Breast epithelium (tissue), 4 donors: Measurements from ENCODE around the gene GTPBP3. TPM values are rescaled to one million over a fixed set of nuclear protein-coding genes. Genes with fewer than 3 reads are reported as not detected.
"Not testable (repeated sequence)": the region's sequence is repeated elsewhere in the genome, so short reads cannot be mapped to it uniquely, and the experiment has no call there.

Experiments
- DNase-seq, 2 donors: peaks; one replicate each; pipeline ENCODE4 v3.0.0-alpha.2; 2019; ENCODE audit warnings: low spot score in 2 of 2
- H3K27ac ChIP-seq, 2 donors: fragments of 200-600 bp; sonication (generic) in 1 of 2; one replicate each; pipeline ENCODE4 v1.5.1; 2016 to 2019; ENCODE audit warnings: mild to moderate bottlenecking in 1 of 2
- H3K27me3 ChIP-seq, 2 donors: fragments of 200-600 bp; sonication (generic) in 1 of 2; one replicate each; pipeline versions ENCODE4 v1.5.1 to v1.6.0; 2017 to 2019; ENCODE audit warnings: control low read depth in 1 of 2, mild to moderate bottlenecking in 1 of 2
- H3K36me3 ChIP-seq: fragments of 200-600 bp; one replicate; pipeline ENCODE4 v1.5.1; 2019
- H3K4me1 ChIP-seq, 2 donors: fragments of 200-600 bp; sonication (generic); one replicate each; pipeline ENCODE4 v1.5.1; 2016 to 2019; ENCODE audit warnings: control low read depth in 1 of 2
- H3K4me3 ChIP-seq, 3 donors: fragments of 200-600 bp; sonication (generic); 1 replicate in 2 of 3; 2 replicates in 1 of 3; pipeline ENCODE4 v1.5.1; 2016 to 2019; ENCODE audit warnings: mild to moderate bottlenecking in 3 of 3, moderate library complexity in 2 of 3
- H3K9me3 ChIP-seq, 2 donors: fragments of 200-600 bp; sonication (generic) in 1 of 2; one replicate each; pipeline ENCODE4 v1.5.1; 2016 to 2019; ENCODE audit warnings: control low read depth in 1 of 2
- POLR2A ChIP-seq: fragments of 450-650 bp; IDR thresholded peaks from one replicate; pipeline ENCODE4 v1.6.1; 2016; ENCODE audit warnings: antibody characterized with exemption, mild to moderate bottlenecking, moderate library complexity
- POLR2AphosphoS5 ChIP-seq, 3 donors: sonication (generic); formaldehyde crosslinking; IDR thresholded peaks; one replicate each; pipeline ENCODE4 v1.6.1; 2017; ENCODE audit warnings: antibody characterized with exemption in 3 of 3
- intact Hi-C: fragments of 100-400 bp; cut with DNase I; formaldehyde crosslinking; loops from one replicate; pipeline ENCODE4 v1.15.1; 2023; ENCODE audit warnings: low total_unique reads
- total RNA-seq, 3 donors: library from RNA; depleted of rRNA; stranded (reverse); fragments of >200 nt; gene quantifications; one replicate each; pipeline ENCODE4 v1.1.0, GENCODE V29; 2016
- TF ChIP-seq, protein P1 (sequence below), 3 donors: fragments of 450-650 bp; IDR thresholded peaks; one replicate each; pipeline ENCODE4 v1.5.1; 2016 to 2017; ENCODE audit warnings: antibody characterized with exemption in 3 of 3, mild to moderate bottlenecking in 3 of 3, moderate library complexity in 3 of 3

GTPBP3 gene
- total RNA-seq, 3 donors from 2014 or later = 15.5 to 22.6 (median 17.7) TPM

DNA sequence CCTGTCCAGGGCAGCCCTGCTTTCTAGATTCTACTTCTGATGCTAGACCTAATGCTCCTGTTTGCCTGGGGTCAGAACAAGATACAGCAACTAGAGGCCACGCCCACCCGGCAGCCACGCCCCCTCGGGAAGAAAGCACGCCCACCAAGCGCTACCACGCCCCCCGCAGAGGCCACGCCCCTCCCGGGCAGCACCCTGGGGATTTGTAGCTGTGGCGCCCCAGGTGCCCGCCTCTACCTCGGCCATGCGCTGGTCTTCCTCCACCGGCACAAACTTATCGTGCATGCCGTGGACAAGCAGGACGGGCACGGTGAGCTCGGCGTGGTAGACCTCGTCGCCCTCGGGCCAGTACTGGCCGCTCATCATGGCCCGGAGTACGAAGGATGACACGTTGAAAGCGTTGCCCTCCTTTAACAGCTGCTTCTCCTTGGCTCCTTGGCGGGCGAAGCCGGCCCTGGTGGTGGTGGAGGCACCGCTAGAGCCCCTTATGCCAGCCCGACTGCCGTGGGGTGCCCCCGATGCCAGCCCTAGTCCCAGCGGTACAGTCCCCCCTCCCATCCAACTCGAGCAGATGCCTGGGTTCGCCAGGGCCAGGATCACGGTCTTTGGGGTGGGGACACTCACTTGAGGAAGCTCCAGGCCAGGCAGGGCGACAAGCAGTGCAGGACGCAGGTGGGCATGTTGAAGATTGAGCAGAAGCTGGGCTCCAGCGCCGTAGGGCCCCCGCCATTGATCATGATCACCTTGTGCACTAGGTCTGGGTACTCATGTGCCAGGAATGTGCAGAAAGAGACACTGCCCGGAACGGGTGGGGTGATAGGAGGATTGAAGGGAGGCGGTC, 43.1 kb upstream of the GTPBP3 start:
- intact Hi-C loops = no loop called here
- TF ChIP-seq POLR2A (no peak), POLR2AphosphoS5 (IDR thresholded peaks at IDR 0.05) (no peak)
- TF ChIP-seq, protein P1, sequence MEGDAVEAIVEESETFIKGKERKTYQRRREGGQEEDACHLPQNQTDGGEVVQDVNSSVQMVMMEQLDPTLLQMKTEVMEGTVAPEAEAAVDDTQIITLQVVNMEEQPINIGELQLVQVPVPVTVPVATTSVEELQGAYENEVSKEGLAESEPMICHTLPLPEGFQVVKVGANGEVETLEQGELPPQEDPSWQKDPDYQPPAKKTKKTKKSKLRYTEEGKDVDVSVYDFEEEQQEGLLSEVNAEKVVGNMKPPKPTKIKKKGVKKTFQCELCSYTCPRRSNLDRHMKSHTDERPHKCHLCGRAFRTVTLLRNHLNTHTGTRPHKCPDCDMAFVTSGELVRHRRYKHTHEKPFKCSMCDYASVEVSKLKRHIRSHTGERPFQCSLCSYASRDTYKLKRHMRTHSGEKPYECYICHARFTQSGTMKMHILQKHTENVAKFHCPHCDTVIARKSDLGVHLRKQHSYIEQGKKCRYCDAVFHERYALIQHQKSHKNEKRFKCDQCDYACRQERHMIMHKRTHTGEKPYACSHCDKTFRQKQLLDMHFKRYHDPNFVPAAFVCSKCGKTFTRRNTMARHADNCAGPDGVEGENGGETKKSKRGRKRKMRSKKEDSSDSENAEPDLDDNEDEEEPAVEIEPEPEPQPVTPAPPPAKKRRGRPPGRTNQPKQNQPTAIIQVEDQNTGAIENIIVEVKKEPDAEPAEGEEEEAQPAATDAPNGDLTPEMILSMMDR (IDR thresholded peaks at IDR 0.05) = no peak
- Histone ChIP-seq H3K4me1 (no peaks in the 10 kb centered on the region), H3K9me3 (peaks cover 0 to 5% of the 10 kb centered on the region in 2 donors), H3K27me3 (no peaks in the 10 kb centered on the region), H3K4me3 (no peak overlapping the region), H3K27ac (no peak overlapping the region), H3K36me3 (no peaks in the 10 kb centered on the region)
- DNase-seq = no peak

DNA sequence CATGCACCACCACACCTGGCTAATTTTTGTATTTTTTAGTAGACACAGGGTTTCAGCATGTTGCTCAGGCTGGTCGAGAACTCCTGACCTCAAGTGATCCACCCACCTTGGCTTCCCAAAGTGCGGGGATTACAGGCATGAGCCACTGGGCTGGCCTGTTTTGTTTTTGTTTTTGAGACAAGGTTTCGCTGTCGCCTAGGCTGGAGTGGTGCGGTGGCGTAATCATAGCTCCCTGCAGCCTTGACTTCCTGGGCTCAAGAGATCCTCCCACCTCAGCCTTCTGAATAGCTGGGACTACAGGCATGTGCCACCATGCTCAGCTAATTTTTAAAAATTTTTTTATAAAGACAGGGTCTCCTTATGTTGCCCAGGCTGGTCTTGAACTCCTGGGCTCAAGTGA, 41.8 kb upstream of the GTPBP3 start:
- DNase-seq, intact Hi-C loops, H3K36me3 ChIP-seq, H3K9me3 ChIP-seq, H3K27me3 ChIP-seq, H3K4me3 ChIP-seq, H3K4me1 ChIP-seq, H3K27ac ChIP-seq: not testable (repeated sequence)

DNA sequence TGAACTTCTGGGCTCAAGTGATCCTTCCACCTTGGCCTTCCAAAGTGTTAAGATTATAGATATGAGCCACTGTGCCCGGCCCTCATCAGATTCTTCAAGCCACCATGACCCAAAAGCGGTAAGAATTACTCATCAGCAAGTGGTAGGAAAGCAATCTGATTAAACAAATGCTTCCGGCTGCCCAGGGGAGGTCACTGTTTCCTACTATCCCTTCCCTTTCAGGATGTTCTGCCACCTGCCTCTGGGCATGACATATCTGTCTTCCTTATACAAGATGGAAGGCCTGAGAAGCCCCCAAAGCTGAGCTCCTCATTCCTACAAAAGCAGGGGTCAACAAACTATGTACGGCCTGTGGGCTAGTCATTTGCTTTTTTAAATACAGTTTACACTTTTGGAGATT, 41.1 kb upstream of the GTPBP3 start:
- H3K27ac ChIP-seq = no peak overlapping the region
- H3K4me1 ChIP-seq = no peaks in the 10 kb centered on the region
- H3K36me3 ChIP-seq = no peaks in the 10 kb centered on the region
- TF ChIP-seq POLR2AphosphoS5 (IDR thresholded peaks at IDR 0.05) (no peak), POLR2A (no peak)
- TF ChIP-seq, protein P1 (IDR thresholded peaks at IDR 0.05) = no peak
- H3K4me3 ChIP-seq = no peak overlapping the region
- intact Hi-C loops = no loop called here
- H3K9me3 ChIP-seq = peaks cover 0 to 5% of the 10 kb centered on the region in 2 donors
- no peaks in the 10 kb centered on the region for H3K27me3 ChIP-seq
- no peak for DNase-seq

DNA sequence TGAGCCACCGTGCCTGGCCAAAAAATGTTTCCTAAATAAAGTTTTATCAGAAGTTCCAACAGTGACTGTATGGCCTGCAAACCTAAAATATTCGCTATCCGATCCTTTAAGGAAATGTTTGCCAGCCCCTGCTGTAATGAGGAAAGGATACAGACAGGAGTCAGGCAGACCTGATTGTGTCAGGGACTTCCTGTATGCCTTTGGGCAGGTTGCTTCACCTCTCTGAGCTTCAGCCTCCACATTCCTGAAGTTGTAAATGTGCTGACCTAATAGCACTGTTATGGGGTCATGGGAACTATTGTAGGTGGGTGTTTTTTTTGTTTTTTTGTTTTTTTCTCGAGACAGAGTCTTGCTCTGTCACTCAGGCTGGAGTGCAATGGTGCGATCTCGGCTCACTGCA, 40.4 kb upstream of the GTPBP3 start:
- no peak for TF ChIP-seq POLR2A
- TF ChIP-seq, protein P1 (IDR thresholded peaks at IDR 0.05) = no peak
- no peak for TF ChIP-seq POLR2AphosphoS5 (IDR thresholded peaks at IDR 0.05)
- intact Hi-C loops = no loop called here
- DNase-seq = no peak
- H3K36me3 ChIP-seq = no peaks in the 10 kb centered on the region
- no peaks in the 10 kb centered on the region for H3K4me1 ChIP-seq
- no peak overlapping the region for H3K4me3 ChIP-seq
- no peak overlapping the region for H3K27ac ChIP-seq
- H3K9me3 ChIP-seq = peaks cover 0 to 5% of the 10 kb centered on the region in 2 donors
- H3K27me3 ChIP-seq = no peaks in the 10 kb centered on the region

DNA sequence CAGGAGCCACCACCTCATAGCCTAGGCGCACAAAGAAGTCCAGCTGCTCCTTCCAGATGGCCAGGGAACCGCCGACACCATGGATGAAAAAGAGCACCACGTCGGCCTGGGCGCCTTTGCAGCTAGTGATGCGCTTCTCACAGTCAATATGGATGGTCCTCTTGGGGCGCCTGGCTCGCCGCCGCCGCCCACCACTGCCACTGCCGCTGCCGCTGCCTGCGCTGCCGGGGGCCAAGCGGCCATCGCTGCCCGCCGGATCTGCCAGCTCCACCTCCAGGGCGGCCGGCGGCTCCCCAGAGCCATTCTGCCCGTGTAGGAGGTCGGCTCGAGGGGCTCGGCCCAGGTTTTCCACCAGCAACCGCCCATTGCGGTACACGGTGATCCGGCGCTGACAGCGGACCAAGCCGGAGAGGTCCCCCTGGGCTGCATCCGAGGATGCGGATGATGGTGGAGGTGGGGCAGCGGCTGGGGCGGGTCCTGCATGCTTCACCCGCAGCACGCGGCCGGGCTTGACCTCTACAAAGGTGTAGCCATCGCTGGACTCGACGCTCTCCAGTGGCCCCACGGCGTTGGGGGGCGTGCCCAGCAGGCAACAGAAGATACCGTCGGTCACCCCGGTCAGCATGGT, 36.2 kb upstream of the GTPBP3 start:
- Histone ChIP-seq H3K36me3 (no peaks in the 10 kb centered on the region), H3K4me3 (no peak overlapping the region), H3K27ac (no peak overlapping the region), H3K27me3 (no peaks in the 10 kb centered on the region), H3K4me1 (peaks cover 0 to 26% of the 10 kb centered on the region in 2 donors), H3K9me3 (peaks cover 0 to 5% of the 10 kb centered on the region in 2 donors)
- TF ChIP-seq POLR2AphosphoS5 (IDR thresholded peaks at IDR 0.05) = no peak
- TF ChIP-seq, protein P1 (IDR thresholded peaks at IDR 0.05) = no peak
- TF ChIP-seq POLR2A = no peak
- DNase-seq = no peak
- intact Hi-C loops = loop anchor here (10.0 kb wide), 1 partner anchor 84 kb away; no protein-coding TSS in a partner anchor
